GM12878 (cell line): ENCODE measurements around the gene SPIRE2. TPM values are rescaled to one million over a fixed set of nuclear protein-coding genes. Genes with fewer than 3 reads are reported as not detected.

ENCODE experiments used
- BCL11A ChIP-seq: IDR thresholded peaks from 2 replicates; pipeline ENCODE4 v1.6.1; 2011; ENCODE audit warnings: low read depth, low read length
- CHD4 ChIP-seq: fragments of 200-600 bp; sonication (generic); IDR thresholded peaks from 2 replicates; pipeline ENCODE4 v1.6.1; 2016; ENCODE audit warnings: mild to moderate bottlenecking
- FOS ChIP-seq: IDR thresholded peaks from 3 replicates; pipeline ENCODE4 v1.6.1; 2011; ENCODE audit warnings: borderline replicate concordance; ENCODE audit not compliant: insufficient read length; ENCODE audit errors: extremely low read depth
- FOXM1 ChIP-seq: IDR thresholded peaks from 2 replicates; pipeline ENCODE4 v1.6.1; 2012; ENCODE audit warnings: low read depth, mild to moderate bottlenecking, inconsistent platforms, low read length, moderate library complexity
- JUND ChIP-seq: IDR thresholded peaks from 2 replicates; pipeline ENCODE4 v1.6.1; 2012; ENCODE audit warnings: low read depth, mild to moderate bottlenecking, low read length, improper control_type of control experiment, moderate library complexity
- PRDM15 ChIP-seq: fragments of 450-650 bp; formaldehyde crosslinking; IDR thresholded peaks from 2 replicates; pipeline ENCODE4 v1.4.0; 2020; ENCODE audit warnings: mild to moderate bottlenecking, moderate library complexity
- SP1 ChIP-seq: IDR thresholded peaks from one replicate; pipeline ENCODE4 v1.6.1; 2011; ENCODE audit warnings: low read depth, low read length
- TCF7 ChIP-seq: IDR thresholded peaks from 2 replicates; pipeline ENCODE4 v1.6.1; 2014; ENCODE audit warnings: antibody characterized with exemption, borderline replicate concordance
- polyA plus RNA-seq, 11 experiments: library from polyadenylated mRNA; depleted of rRNA in 4 of 11; unstranded in 6 of 11; stranded (reverse) in 5 of 11; fragments of >200 nt; fragmentation: Nextera tagmentation in 4 of 11; fragmentation: Illumina TruSeq in 1 of 11; extraction: Ambion mirVana in 4 of 11; extraction: Trizol in 1 of 11; gene quantifications; 1 replicate in 1 of 11; 2 replicates in 10 of 11; pipeline versions ENCODE4 v1.2.1 to v1.2.3, GENCODE V29; 2011 to 2016; ENCODE audit warnings: inconsistent platforms in 2 of 11, missing spikeins in 2 of 11, low read depth in 1 of 11
- total RNA-seq, 4 experiments: library from RNA; depleted of rRNA in 3 of 4; stranded (reverse); fragments of >200 nt in 3 of 4; fragmentation: Illumina TruSeq in 1 of 4; extraction: Trizol in 1 of 4; gene quantifications; 2 replicates each; pipeline versions ENCODE4 v1.2.1 to v1.2.3, GENCODE V29; 2013 to 2021
- TF ChIP-seq, protein P1 (sequence below): fragments of 450-650 bp; IDR thresholded peaks from 2 replicates; pipeline ENCODE4 v1.6.1; 2017; ENCODE audit warnings: mild to moderate bottlenecking, moderate library complexity
- TF ChIP-seq, protein P2 (sequence below): fragments of 150-350 bp; IDR thresholded peaks from 2 replicates; pipeline ENCODE4 v1.6.1; 2016; ENCODE audit warnings: low read depth, low read length
- TF ChIP-seq, protein P3 (sequence below): fragments of 450-650 bp; IDR thresholded peaks from 2 replicates; pipeline ENCODE4 v1.6.1; 2016; ENCODE audit warnings: mild to moderate bottlenecking, moderate library complexity, borderline replicate concordance
- TF ChIP-seq, protein P4 (sequence below): IDR thresholded peaks from 2 replicates; pipeline ENCODE4 v1.6.1; 2012; ENCODE audit warnings: low read length, inconsistent platforms

The SPIRE2 gene
- total and polyA plus RNA-seq, 10 of the 15 experiments (the other 5 are each of a cell fraction or from before 2014, with no cell fraction given) = 0.03 to 0.64 (median 0.27) TPM; not detected in 1

- TF ChIP-seq BCL11A (no peak), TCF7 (peak; percentile 99), JUND (no peak), FOXM1 (no peak), FOS (no peak), PRDM15 (CRISPR knock-in tag) (no peak), SP1 (no peak), CHD4 (no peak)
- TF ChIP-seq, protein P1, sequence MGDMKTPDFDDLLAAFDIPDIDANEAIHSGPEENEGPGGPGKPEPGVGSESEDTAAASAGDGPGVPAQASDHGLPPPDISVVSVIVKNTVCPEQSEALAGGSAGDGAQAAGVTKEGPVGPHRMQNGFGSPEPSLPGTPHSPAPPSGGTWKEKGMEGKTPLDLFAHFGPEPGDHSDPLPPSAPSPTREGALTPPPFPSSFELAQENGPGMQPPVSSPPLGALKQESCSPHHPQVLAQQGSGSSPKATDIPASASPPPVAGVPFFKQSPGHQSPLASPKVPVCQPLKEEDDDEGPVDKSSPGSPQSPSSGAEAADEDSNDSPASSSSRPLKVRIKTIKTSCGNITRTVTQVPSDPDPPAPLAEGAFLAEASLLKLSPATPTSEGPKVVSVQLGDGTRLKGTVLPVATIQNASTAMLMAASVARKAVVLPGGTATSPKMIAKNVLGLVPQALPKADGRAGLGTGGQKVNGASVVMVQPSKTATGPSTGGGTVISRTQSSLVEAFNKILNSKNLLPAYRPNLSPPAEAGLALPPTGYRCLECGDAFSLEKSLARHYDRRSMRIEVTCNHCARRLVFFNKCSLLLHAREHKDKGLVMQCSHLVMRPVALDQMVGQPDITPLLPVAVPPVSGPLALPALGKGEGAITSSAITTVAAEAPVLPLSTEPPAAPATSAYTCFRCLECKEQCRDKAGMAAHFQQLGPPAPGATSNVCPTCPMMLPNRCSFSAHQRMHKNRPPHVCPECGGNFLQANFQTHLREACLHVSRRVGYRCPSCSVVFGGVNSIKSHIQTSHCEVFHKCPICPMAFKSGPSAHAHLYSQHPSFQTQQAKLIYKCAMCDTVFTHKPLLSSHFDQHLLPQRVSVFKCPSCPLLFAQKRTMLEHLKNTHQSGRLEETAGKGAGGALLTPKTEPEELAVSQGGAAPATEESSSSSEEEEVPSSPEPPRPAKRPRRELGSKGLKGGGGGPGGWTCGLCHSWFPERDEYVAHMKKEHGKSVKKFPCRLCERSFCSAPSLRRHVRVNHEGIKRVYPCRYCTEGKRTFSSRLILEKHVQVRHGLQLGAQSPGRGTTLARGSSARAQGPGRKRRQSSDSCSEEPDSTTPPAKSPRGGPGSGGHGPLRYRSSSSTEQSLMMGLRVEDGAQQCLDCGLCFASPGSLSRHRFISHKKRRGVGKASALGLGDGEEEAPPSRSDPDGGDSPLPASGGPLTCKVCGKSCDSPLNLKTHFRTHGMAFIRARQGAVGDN = peak; percentile 92
- TF ChIP-seq, protein P2, sequence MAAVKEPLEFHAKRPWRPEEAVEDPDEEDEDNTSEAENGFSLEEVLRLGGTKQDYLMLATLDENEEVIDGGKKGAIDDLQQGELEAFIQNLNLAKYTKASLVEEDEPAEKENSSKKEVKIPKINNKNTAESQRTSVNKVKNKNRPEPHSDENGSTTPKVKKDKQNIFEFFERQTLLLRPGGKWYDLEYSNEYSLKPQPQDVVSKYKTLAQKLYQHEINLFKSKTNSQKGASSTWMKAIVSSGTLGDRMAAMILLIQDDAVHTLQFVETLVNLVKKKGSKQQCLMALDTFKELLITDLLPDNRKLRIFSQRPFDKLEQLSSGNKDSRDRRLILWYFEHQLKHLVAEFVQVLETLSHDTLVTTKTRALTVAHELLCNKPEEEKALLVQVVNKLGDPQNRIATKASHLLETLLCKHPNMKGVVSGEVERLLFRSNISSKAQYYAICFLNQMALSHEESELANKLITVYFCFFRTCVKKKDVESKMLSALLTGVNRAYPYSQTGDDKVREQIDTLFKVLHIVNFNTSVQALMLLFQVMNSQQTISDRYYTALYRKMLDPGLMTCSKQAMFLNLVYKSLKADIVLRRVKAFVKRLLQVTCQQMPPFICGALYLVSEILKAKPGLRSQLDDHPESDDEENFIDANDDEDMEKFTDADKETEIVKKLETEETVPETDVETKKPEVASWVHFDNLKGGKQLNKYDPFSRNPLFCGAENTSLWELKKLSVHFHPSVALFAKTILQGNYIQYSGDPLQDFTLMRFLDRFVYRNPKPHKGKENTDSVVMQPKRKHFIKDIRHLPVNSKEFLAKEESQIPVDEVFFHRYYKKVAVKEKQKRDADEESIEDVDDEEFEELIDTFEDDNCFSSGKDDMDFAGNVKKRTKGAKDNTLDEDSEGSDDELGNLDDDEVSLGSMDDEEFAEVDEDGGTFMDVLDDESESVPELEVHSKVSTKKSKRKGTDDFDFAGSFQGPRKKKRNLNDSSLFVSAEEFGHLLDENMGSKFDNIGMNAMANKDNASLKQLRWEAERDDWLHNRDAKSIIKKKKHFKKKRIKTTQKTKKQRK = no peak
- TF ChIP-seq, protein P3, sequence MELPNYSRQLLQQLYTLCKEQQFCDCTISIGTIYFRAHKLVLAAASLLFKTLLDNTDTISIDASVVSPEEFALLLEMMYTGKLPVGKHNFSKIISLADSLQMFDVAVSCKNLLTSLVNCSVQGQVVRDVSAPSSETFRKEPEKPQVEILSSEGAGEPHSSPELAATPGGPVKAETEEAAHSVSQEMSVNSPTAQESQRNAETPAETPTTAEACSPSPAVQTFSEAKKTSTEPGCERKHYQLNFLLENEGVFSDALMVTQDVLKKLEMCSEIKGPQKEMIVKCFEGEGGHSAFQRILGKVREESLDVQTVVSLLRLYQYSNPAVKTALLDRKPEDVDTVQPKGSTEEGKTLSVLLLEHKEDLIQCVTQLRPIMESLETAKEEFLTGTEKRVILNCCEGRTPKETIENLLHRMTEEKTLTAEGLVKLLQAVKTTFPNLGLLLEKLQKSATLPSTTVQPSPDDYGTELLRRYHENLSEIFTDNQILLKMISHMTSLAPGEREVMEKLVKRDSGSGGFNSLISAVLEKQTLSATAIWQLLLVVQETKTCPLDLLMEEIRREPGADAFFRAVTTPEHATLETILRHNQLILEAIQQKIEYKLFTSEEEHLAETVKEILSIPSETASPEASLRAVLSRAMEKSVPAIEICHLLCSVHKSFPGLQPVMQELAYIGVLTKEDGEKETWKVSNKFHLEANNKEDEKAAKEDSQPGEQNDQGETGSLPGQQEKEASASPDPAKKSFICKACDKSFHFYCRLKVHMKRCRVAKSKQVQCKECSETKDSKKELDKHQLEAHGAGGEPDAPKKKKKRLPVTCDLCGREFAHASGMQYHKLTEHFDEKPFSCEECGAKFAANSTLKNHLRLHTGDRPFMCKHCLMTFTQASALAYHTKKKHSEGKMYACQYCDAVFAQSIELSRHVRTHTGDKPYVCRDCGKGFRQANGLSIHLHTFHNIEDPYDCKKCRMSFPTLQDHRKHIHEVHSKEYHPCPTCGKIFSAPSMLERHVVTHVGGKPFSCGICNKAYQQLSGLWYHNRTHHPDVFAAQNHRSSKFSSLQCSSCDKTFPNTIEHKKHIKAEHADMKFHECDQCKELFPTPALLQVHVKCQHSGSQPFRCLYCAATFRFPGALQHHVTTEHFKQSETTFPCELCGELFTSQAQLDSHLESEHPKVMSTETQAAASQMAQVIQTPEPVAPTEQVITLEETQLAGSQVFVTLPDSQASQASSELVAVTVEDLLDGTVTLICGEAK = no peak; the same call in 1 of the 2 replicates
- TF ChIP-seq, protein P4, sequence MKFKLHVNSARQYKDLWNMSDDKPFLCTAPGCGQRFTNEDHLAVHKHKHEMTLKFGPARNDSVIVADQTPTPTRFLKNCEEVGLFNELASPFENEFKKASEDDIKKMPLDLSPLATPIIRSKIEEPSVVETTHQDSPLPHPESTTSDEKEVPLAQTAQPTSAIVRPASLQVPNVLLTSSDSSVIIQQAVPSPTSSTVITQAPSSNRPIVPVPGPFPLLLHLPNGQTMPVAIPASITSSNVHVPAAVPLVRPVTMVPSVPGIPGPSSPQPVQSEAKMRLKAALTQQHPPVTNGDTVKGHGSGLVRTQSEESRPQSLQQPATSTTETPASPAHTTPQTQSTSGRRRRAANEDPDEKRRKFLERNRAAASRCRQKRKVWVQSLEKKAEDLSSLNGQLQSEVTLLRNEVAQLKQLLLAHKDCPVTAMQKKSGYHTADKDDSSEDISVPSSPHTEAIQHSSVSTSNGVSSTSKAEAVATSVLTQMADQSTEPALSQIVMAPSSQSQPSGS = no peak
Observed at GRCh38 chr16:89917773-89918452, 89.6 kb downstream of the SPIRE2 start (continued).
